ENCODE data around the gene CIB2. TPM values are rescaled to one million over a fixed set of nuclear protein-coding genes. Genes with fewer than 3 reads are reported as not detected.

The CIB2 gene
- polyA plus RNA-seq, 1 donor (not counting 4 experiments of a cell fraction or from before 2014, with no cell fraction given), result 4.1 TPM

DNA sequence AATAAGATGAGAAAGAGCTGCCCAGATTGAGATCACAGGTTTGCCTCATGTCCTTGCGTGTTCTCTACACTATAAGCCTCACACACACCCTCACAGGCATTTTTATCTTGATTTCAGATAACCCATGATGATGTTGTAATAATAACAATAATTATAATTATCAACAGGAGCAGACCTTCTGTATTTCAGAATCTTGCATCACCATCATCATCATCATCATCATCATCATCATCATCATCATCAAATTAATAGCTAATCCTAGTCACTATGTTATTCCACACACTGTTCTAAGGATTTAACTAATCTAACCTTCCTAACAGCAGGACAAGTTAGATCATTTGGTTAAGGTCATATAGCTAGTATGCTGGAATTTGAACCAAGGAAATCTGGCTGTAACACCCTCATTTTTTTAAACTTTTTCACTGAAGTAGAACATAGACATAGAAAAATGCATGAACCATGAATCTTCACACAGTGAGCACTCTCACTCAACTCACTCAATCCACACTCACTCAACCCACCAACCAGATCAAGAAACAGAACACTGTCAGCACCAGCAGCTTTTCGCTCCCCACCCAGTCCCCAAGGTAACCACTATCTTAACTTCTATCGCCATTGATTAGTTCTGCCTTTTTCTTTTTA is 40.7 kb downstream of the CIB2 start:
- dilution Hi-C loops (cut with MboI; ENCODE audit: extremely low pct_ligation_motif_present, low sequenced_read_pairs), result no loop called here
- Histone ChIP-seq H4K20me1 (ENCODE audit: control insufficient read depth, extremely low read depth, insufficient read depth, low read length) (no peaks in the 10 kb centered on the region), H3K4me1 (ENCODE audit: control insufficient read depth, extremely low read depth, insufficient read depth, low read length) (no peaks in the 10 kb centered on the region), H3K4me2 (ENCODE audit: control insufficient read depth, extremely low read depth, insufficient read depth, low read depth, low read length) (no peak overlapping the region), H3K36me3 (ENCODE audit: control insufficient read depth in 2 of 2, extremely low read depth in 1 of 2, insufficient read depth in 2 of 2, low read length in 2 of 2) (no peaks in the 10 kb centered on the region), H2AFZ (ENCODE audit: control insufficient read depth, low read length) (no peak overlapping the region), H3K27me3 (ENCODE audit: control insufficient read depth, extremely low read depth, insufficient read depth, low read length) (peaks cover 2% of the 10 kb centered on the region), H3K9me1 (ENCODE audit: control insufficient read depth, extremely low read depth, insufficient read depth, low read length) (no peaks in the 10 kb centered on the region), H3K27ac (ENCODE audit: control insufficient read depth, insufficient read depth, low read length) (no peak overlapping the region), H3K9me3 (ENCODE audit: control insufficient read depth, low read depth, low read length) (no peaks in the 10 kb centered on the region), H3K4me3 (ENCODE audit: control insufficient read depth in 2 of 3, extremely low read depth in 1 of 3, insufficient read depth in 2 of 3, low read depth in 1 of 3, low read length in 3 of 3) (no peak overlapping the region), H3K79me2 (ENCODE audit: control insufficient read depth, insufficient read depth, low read length) (no peaks in the 10 kb centered on the region), H3K9ac (ENCODE audit: control insufficient read depth, extremely low read depth, insufficient read depth, low read length) (no peak overlapping the region)
- DNase-seq (ENCODE audit: low read depth, low spot score) (no peak), FAIRE-seq (no peak)
- TF ChIP-seq, protein P1, sequence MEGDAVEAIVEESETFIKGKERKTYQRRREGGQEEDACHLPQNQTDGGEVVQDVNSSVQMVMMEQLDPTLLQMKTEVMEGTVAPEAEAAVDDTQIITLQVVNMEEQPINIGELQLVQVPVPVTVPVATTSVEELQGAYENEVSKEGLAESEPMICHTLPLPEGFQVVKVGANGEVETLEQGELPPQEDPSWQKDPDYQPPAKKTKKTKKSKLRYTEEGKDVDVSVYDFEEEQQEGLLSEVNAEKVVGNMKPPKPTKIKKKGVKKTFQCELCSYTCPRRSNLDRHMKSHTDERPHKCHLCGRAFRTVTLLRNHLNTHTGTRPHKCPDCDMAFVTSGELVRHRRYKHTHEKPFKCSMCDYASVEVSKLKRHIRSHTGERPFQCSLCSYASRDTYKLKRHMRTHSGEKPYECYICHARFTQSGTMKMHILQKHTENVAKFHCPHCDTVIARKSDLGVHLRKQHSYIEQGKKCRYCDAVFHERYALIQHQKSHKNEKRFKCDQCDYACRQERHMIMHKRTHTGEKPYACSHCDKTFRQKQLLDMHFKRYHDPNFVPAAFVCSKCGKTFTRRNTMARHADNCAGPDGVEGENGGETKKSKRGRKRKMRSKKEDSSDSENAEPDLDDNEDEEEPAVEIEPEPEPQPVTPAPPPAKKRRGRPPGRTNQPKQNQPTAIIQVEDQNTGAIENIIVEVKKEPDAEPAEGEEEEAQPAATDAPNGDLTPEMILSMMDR (optimal IDR thresholded peaks at IDR 0.05 in 1 of 3, IDR thresholded peaks at IDR 0.05 in 1 of 3, conservative IDR thresholded peaks at IDR 0.05 in 1 of 3; ENCODE audit: extremely low read depth in 1 of 3, insufficient read depth in 2 of 3, low read length in 3 of 3), result no peak
- no peak for TF ChIP-seq EZH2 (IDR thresholded peaks at IDR 0.05; ENCODE audit: low read length)

DNA sequence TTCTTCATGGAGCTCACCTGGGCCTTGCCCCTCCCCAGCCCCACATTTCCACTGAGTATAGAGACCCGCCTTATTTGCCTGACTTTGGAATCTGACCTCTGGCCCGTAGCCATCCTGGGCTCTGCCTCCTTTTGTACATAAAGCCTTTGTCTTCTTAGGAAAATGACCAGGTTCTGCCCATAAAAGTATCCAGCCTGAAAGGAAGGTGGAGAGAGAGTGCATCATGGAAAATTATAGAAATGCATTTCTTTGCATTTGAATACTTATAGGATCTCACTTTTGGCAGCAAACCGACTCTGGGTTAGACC is 42.5 kb downstream of the CIB2 start:
- TF ChIP-seq EZH2 (IDR thresholded peaks at IDR 0.05; ENCODE audit: low read length), result no peak
- TF ChIP-seq, protein P1 (optimal IDR thresholded peaks at IDR 0.05 in 1 of 3, IDR thresholded peaks at IDR 0.05 in 1 of 3, conservative IDR thresholded peaks at IDR 0.05 in 1 of 3; ENCODE audit: extremely low read depth in 1 of 3, insufficient read depth in 2 of 3, low read length in 3 of 3), result no peak
- Histone ChIP-seq H3K79me2 (ENCODE audit: control insufficient read depth, insufficient read depth, low read length) (no peaks in the 10 kb centered on the region), H3K9ac (ENCODE audit: control insufficient read depth, extremely low read depth, insufficient read depth, low read length) (no peak overlapping the region), H3K4me3 (ENCODE audit: control insufficient read depth in 2 of 3, extremely low read depth in 1 of 3, insufficient read depth in 2 of 3, low read depth in 1 of 3, low read length in 3 of 3) (no peak overlapping the region), H3K36me3 (ENCODE audit: control insufficient read depth in 2 of 2, extremely low read depth in 1 of 2, insufficient read depth in 2 of 2, low read length in 2 of 2) (no peaks in the 10 kb centered on the region), H4K20me1 (ENCODE audit: control insufficient read depth, extremely low read depth, insufficient read depth, low read length) (no peaks in the 10 kb centered on the region), H3K4me2 (ENCODE audit: control insufficient read depth, extremely low read depth, insufficient read depth, low read depth, low read length) (no peak overlapping the region), H2AFZ (ENCODE audit: control insufficient read depth, low read length) (no peak overlapping the region), H3K9me1 (ENCODE audit: control insufficient read depth, extremely low read depth, insufficient read depth, low read length) (no peaks in the 10 kb centered on the region), H3K9me3 (ENCODE audit: control insufficient read depth, low read depth, low read length) (no peaks in the 10 kb centered on the region), H3K27me3 (ENCODE audit: control insufficient read depth, extremely low read depth, insufficient read depth, low read length) (peaks cover 2% of the 10 kb centered on the region), H3K27ac (ENCODE audit: control insufficient read depth, insufficient read depth, low read length) (no peak overlapping the region), H3K4me1 (ENCODE audit: control insufficient read depth, extremely low read depth, insufficient read depth, low read length) (no peaks in the 10 kb centered on the region)
- FAIRE-seq (no peak), DNase-seq (ENCODE audit: low read depth, low spot score) (no peak)
- dilution Hi-C loops (cut with MboI; ENCODE audit: extremely low pct_ligation_motif_present, low sequenced_read_pairs), result no loop called here

Measured in keratinocyte (primary cell).